HCT116 (cell line): ENCODE measurements around the gene TIGD3. TPM values are rescaled to one million over a fixed set of nuclear protein-coding genes. Genes with fewer than 3 reads are reported as not detected.

ENCODE experiments used
- ATAC-seq: fragments of 200-7000 bp; cut with Tn5 transposase; 2 replicates; pipeline ENCODE4 v1.9.1; 2020; ENCODE audit warnings: mild to moderate bottlenecking, moderate library complexity
- BruUV-seq: library from RNA; stranded (reverse); fragments of 400-500 nt; replicated peaks from 2 replicates; lab custom pipeline; 2021; lab: Mats Ljungman, UMichigan
- CTCF ChIA-PET: fragments of 300-600 bp; sonication (Branson Sonifier 250); formaldehyde crosslinking; loops from one replicate; lab custom pipeline; 2021; ENCODE audit warnings: antibody characterized with exemption; lab: Charles Lee
- POLR2A ChIA-PET: fragments of 300-600, 350-600 bp; sonication (Branson Sonifier 250); formaldehyde crosslinking; loops from one replicate; lab custom pipeline; 2021; ENCODE audit warnings: antibody characterized with exemption; lab: Charles Lee
- RAD21 ChIA-PET, 2 experiments: fragments of 300-600 bp; sonication (Branson Sonifier 250); formaldehyde crosslinking; loops; one replicate each; lab custom pipeline; 2023; ENCODE audit warnings: low total read pairs in 2 of 2; ENCODE audit not compliant: uncharacterized antibody in 2 of 2, unreplicated experiment in 2 of 2, low non-redundant PET in 1 of 2; lab: Charles Lee
- DNase-seq: peaks from one replicate; pipeline ENCODE4 v3.0.0-alpha.2; 2010; ENCODE audit warnings: low read depth, low spot score
- H2AFZ ChIP-seq: fragments of 200-600 bp; shearing (Covaris generic), sonication (generic); 2 replicates; pipeline ENCODE4 v1.6.1; 2017; ENCODE audit warnings: low read depth, mixed run types, mixed read lengths, antibody characterized with exemption, low read length; ENCODE audit not compliant: poor library complexity, severe bottlenecking
- H3K27ac ChIP-seq: 2 replicates; pipeline ENCODE4 v1.5.1; 2012; ENCODE audit warnings: low read depth, low read length
- H3K27me3 ChIP-seq: fragments of 200-600 bp; sonication (generic); 2 replicates; pipeline ENCODE4 v1.6.1; 2016; ENCODE audit warnings: mixed run types, low read length, mixed read lengths; ENCODE audit not compliant: insufficient read depth
- H3K36me3 ChIP-seq, 2 experiments: fragments of 200-500 bp in 1 of 2; fragments of 200-600 bp in 1 of 2; sonication (Bioruptor generic) in 1 of 2; sonication (generic) in 1 of 2; 2 replicates each; pipeline versions ENCODE4 v1.5.1 to v1.6.1; 2014 to 2016; ENCODE audit warnings: low read length in 2 of 2, inconsistent platforms in 1 of 2, mixed read lengths in 1 of 2, mixed run types in 1 of 2; ENCODE audit not compliant: insufficient read depth in 2 of 2, control insufficient read depth in 1 of 2
- H3K4me1 ChIP-seq, 2 experiments: fragments of 200-600 bp in 1 of 2; sonication (generic) in 1 of 2; 2 replicates each; pipeline versions ENCODE4 v1.5.1 to v1.6.1; 2012 to 2017; ENCODE audit warnings: low read length in 2 of 2, inconsistent platforms in 1 of 2, mild to moderate bottlenecking in 1 of 2, mixed read lengths in 1 of 2, mixed run types in 1 of 2, moderate library complexity in 1 of 2; ENCODE audit not compliant: insufficient read depth in 2 of 2, control insufficient read depth in 1 of 2
- H3K4me2 ChIP-seq: fragments of 200-600 bp; sonication (generic); 2 replicates; pipeline ENCODE4 v1.6.1; 2017; ENCODE audit warnings: mixed run types, low read length, mixed read lengths
- H3K4me3 ChIP-seq, 2 experiments: fragments of 200-600 bp in 1 of 2; sonication (generic) in 1 of 2; replicated peaks in 1 of 2; 2 replicates each; pipeline ENCODE4 v1.5.1; 2011 to 2016; ENCODE audit warnings: low read length in 2 of 2, control low read depth in 1 of 2, low read depth in 1 of 2, mild to moderate bottlenecking in 1 of 2, mixed read lengths in 1 of 2, mixed run types in 1 of 2
- H3K79me2 ChIP-seq: fragments of 200-600 bp; sonication (generic); 2 replicates; pipeline ENCODE4 v1.6.1; 2017; ENCODE audit warnings: mild to moderate bottlenecking, mixed run types, low read length, moderate library complexity, mixed read lengths; ENCODE audit not compliant: insufficient read depth
- H3K9ac ChIP-seq: fragments of 200-600 bp; sonication (generic); 2 replicates; pipeline ENCODE4 v1.6.1; 2016; ENCODE audit warnings: low read length, mixed read lengths
- H3K9me2 ChIP-seq: fragments of 200-600 bp; sonication (generic), shearing (Covaris generic); 2 replicates; pipeline ENCODE4 v1.6.1; 2017; ENCODE audit warnings: mixed run types, mild to moderate bottlenecking, moderate library complexity; ENCODE audit not compliant: insufficient read depth
- H3K9me3 ChIP-seq, 2 experiments: fragments of 200-500 bp in 1 of 2; fragments of 200-600 bp in 1 of 2; sonication (Bioruptor generic) in 1 of 2; sonication (generic) in 1 of 2; 2 replicates each; pipeline ENCODE4 v1.6.1; 2014 to 2017; ENCODE audit warnings: low read length in 2 of 2, mixed read lengths in 2 of 2, inconsistent platforms in 1 of 2, low read depth in 1 of 2, mild to moderate bottlenecking in 1 of 2, mixed run types in 1 of 2, moderate library complexity in 1 of 2; ENCODE audit not compliant: control insufficient read depth in 1 of 2, insufficient read depth in 1 of 2
- H4K20me1 ChIP-seq: fragments of 200-600 bp; sonication (generic), shearing (Covaris generic); 2 replicates; pipeline ENCODE4 v1.6.1; 2017; ENCODE audit warnings: mixed run types, mild to moderate bottlenecking, moderate library complexity; ENCODE audit not compliant: insufficient read depth
- CBX3 ChIP-seq: IDR thresholded peaks from 2 replicates; pipeline ENCODE4 v1.6.1; 2012; ENCODE audit warnings: low read depth
- CEBPB ChIP-seq: IDR thresholded peaks from 2 replicates; pipeline ENCODE4 v1.6.1; 2012; ENCODE audit warnings: low read depth
- ELF1 ChIP-seq: IDR thresholded peaks from 2 replicates; pipeline ENCODE4 v1.6.1; 2012; ENCODE audit warnings: low read depth, borderline replicate concordance
- EZH2 ChIP-seq: fragments of 200-600 bp; sonication (generic); IDR thresholded peaks from 2 replicates; pipeline ENCODE4 v1.6.1; 2017; ENCODE audit warnings: antibody characterized with exemption, mixed run types
- FOSL1 ChIP-seq: IDR thresholded peaks from 2 replicates; pipeline ENCODE4 v1.6.1; 2012; ENCODE audit warnings: low read depth
- JUND ChIP-seq: IDR thresholded peaks from 2 replicates; pipeline ENCODE4 v1.6.1; 2012
- POLR2A ChIP-seq: IDR thresholded peaks from 2 replicates; pipeline ENCODE4 v1.7.0; 2011; ENCODE audit warnings: borderline replicate concordance; ENCODE audit not compliant: insufficient read depth, insufficient read length; ENCODE audit errors: extremely low read depth
- RAD21 ChIP-seq: IDR thresholded peaks from 2 replicates; pipeline ENCODE4 v1.6.1; 2012; ENCODE audit warnings: low read depth, mild to moderate bottlenecking
- SRF ChIP-seq: IDR thresholded peaks from 2 replicates; pipeline ENCODE4 v1.6.1; 2012; ENCODE audit warnings: low read depth
- TCF7L2 ChIP-seq: IDR thresholded peaks from 2 replicates; pipeline ENCODE4 v1.7.0; 2011; ENCODE audit warnings: borderline replicate concordance, inconsistent platforms; ENCODE audit not compliant: insufficient read depth, insufficient read length; ENCODE audit errors: extremely low read depth
- ZBTB33 ChIP-seq: IDR thresholded peaks from 2 replicates; pipeline ENCODE4 v1.6.1; 2011; ENCODE audit warnings: mild to moderate bottlenecking, low read length, moderate library complexity; ENCODE audit not compliant: insufficient replicate concordance; ENCODE audit errors: extremely low read depth
- ZFX ChIP-seq: fragments of 450-650 bp; IDR thresholded peaks from 2 replicates; pipeline ENCODE4 v1.6.1; 2017
- ZNF274 ChIP-seq: fragments of 200-500 bp; sonication (Bioruptor generic); IDR thresholded peaks from 2 replicates; pipeline ENCODE4 v1.6.1; 2014; ENCODE audit warnings: mild to moderate bottlenecking, low read depth, low read length, inconsistent platforms
- intact Hi-C: fragments of 100-400 bp; cut with micrococcal nuclease; formaldehyde crosslinking; loops from 2 replicates; pipeline ENCODE4 v1.10.0; 2022
- total RNA-seq: library from RNA; stranded (reverse); gene quantifications from one replicate; pipeline ENCODE4 v1.2.1, GENCODE V29; 2021; ENCODE audit not compliant: unreplicated experiment
- TF ChIP-seq, protein P1 (sequence below): IDR thresholded peaks from 2 replicates; pipeline ENCODE4 v1.6.1; 2012

Gene TIGD3
- total RNA-seq, 1 experiment from 2014 or later = 2.4 TPM

- no peak overlapping the region for H3K27ac ChIP-seq
- no TSS peak for BruUV-seq
- no peak overlapping the region for H2AFZ ChIP-seq
- RAD21 ChIA-PET = no interaction called here
- no peak for ATAC-seq
- no peak for DNase-seq
- H3K9me2 ChIP-seq = no peaks in the 10 kb centered on the region
- no peak overlapping the region for H3K4me2 ChIP-seq
- TF ChIP-seq FOSL1 (no peak), RAD21 (no peak), ELF1 (no peak), ZBTB33 (no peak), SRF (no peak), TCF7L2 (no peak)
- TF ChIP-seq, protein P1, sequence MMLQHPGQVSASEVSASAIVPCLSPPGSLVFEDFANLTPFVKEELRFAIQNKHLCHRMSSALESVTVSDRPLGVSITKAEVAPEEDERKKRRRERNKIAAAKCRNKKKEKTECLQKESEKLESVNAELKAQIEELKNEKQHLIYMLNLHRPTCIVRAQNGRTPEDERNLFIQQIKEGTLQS = no peak
- TF ChIP-seq, all 23 proteins: peak for 0
- H3K79me2 ChIP-seq = no peaks in the 10 kb centered on the region
- H3K36me3 ChIP-seq = peaks cover 22 to 23% of the 10 kb centered on the region in 2 experiments
- POLR2A ChIA-PET = no interaction called here
- H3K27me3 ChIP-seq = no peaks in the 10 kb centered on the region
- H3K9ac ChIP-seq = no peak overlapping the region
- no peak overlapping the region for H3K4me3 ChIP-seq
- no peaks in the 10 kb centered on the region for H3K4me1 ChIP-seq
- CTCF ChIA-PET = no interaction called here
- intact Hi-C loops = no loop called here
- H4K20me1 ChIP-seq = no peaks in the 10 kb centered on the region
- no peaks in the 10 kb centered on the region for H3K9me3 ChIP-seq
Observed at GRCh38 chr11:65403607-65404121, 49.1 kb downstream of the TIGD3 start.

GRCh38 chr11:65404210-65404609 lies 49.7 kb downstream of the TIGD3 start:
- DNase-seq = no peak
- H3K36me3 ChIP-seq = peaks cover 22 to 23% of the 10 kb centered on the region in 2 experiments
- no peaks in the 10 kb centered on the region for H3K9me3 ChIP-seq
- RAD21 ChIA-PET = no interaction called here
- POLR2A ChIA-PET = no interaction called here
- H3K9ac ChIP-seq = no peak overlapping the region
- CTCF ChIA-PET = no interaction called here
- no peaks in the 10 kb centered on the region for H4K20me1 ChIP-seq
- H3K27ac ChIP-seq = no peak overlapping the region
- H2AFZ ChIP-seq = no peak overlapping the region
- no peak overlapping the region for H3K4me2 ChIP-seq
- no peak overlapping the region for H3K4me3 ChIP-seq
- no peak for ATAC-seq
- no peaks in the 10 kb centered on the region for H3K4me1 ChIP-seq
- BruUV-seq = no TSS peak
- H3K9me2 ChIP-seq = no peaks in the 10 kb centered on the region
- H3K79me2 ChIP-seq = no peaks in the 10 kb centered on the region
- intact Hi-C loops = no loop called here
- H3K27me3 ChIP-seq = no peaks in the 10 kb centered on the region
- no peak for TF ChIP-seq ZBTB33
- TF ChIP-seq ZNF274 = no peak
- no peak for TF ChIP-seq EZH2
- TF ChIP-seq ZFX = no peak
- TF ChIP-seq CBX3 = no peak
- TF ChIP-seq POLR2A = no peak
- no peak for TF ChIP-seq JUND
- no peak for TF ChIP-seq CEBPB
- no peak for TF ChIP-seq RAD21
- TF ChIP-seq FOSL1 = no peak
